Activated CD4-positive, alpha-beta T cell treated with anti-CD3 and anti-CD28 coated beads, Interleukin-10, Interleukin-2, amounts not matched to agents 100 ng/mL and 50 ng/mL, durations not matched to agents 16 hours and 8 hours (primary cell): ENCODE data around the gene HBS1L.
A peak's percentile ranks its signal among the peaks of the same experiment; 100 is the strongest.

Source experiments
- DNase-seq: peaks from one replicate; pipeline ENCODE4 v3.0.0-alpha.2; 2020

Gene HBS1L

DNA sequence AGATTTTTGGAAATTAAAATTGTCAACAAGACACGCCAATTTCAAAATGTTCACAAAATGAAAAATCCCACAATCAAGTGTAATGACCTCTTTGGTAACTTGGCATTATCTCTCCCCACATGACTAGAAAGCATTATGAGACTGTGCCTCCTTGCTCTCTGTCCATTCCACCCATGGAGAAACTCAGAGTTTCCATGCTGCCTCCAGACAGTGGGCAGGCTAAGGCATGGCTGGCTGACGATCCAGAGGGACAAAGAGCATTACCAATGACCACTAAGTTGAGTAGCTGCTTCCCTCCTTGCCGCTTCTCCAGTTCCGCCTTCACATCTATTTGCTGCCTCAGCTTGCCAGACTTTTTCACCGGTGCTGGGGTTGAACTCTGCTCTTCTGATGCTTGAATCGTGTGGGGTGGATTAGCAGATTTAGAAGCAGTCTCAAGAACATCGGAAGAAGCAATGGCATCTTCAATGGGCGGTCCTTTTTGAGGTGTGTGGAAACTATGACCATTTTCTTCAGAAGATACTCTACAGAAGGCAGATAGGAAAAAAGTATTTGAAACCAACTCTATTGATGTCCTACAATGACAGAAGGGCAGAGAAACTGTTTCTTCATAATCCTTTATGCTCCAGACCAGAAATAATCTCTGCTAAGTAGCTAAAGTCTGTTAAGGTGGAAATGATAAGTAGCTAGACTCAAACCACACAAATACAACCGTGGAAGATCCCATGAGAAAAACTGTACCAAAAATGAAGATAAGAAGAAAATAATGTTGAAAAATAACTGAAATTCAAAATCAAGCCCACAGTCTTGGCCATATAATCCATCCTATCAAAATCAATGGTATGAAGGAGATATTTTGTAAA lies 57.3 kb downstream of the HBS1L start:
- DNase-seq = no peak

GRCh38 chr6:134995536-134995935 lies 59.1 kb downstream of the HBS1L start:
- DNase-seq = no peak

DNA sequence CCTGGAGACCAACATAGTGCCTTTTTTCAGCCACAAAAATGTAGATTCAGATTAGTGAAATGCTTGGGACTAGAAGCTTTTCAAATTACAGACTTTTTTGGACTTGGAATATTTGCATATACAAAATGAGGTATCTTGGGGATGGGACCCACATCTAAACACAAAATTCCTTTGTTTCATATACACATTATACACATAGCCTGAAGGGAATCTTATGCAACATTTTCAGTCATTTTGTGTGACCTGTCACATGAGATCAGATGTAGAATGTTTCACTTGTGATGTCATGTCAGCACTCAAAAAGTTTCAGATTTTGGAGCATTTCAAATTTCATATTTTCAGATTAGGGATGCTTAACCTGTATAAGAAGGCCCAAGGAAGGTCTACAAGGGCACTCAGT lies 60.2 kb downstream of the HBS1L start:
- DNase-seq = no peak

DNA sequence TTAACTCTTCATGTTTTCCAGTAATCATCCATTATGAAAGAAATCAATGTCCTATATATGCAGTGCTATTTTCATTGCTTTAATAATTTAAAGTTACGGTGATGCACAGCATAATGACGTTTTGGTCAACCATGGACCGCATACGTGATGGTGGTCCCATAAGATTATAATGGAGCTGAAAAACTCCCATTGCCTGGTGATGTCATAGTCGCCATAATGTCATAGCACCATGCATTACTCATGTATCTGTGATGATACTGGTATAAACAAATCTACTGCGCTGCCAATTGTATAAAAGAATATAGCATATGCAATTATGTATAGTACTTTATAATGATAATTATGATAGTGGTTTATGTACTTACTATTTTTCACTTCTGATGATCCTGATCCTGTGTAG lies 62.5 kb downstream of the HBS1L start:
- DNase-seq = no peak

- no peak for DNase-seq
Observed at GRCh38 chr6:134990262-134990661, 64.4 kb downstream of the HBS1L start.

- no peak for DNase-seq
Observed at GRCh38 chr6:134984821-134985220, 69.8 kb downstream of the HBS1L start.

DNA sequence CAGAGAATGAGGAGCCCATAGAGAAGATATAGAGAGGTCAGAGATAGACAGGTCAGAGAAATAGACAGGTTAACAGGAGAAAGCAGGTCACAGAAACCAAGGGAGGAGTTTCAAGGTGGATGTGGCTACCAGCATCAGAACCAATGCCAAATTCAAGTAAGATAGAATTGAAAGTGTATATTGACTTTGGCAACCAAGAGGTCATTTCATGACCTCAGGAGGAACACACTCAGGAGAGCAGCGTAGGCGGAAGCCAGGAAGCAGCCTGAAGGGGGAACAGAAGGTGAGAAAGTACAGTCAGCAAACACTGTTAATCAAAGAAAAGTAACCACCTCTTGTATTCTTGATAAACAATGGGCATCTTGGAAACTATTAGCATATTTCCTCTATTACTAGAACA lies 70.8 kb downstream of the HBS1L start:
- DNase-seq = peak; percentile 62

GRCh38 chr6:134982161-134982560 lies 72.5 kb downstream of the HBS1L start:
- peak; percentile 81 for DNase-seq

DNA sequence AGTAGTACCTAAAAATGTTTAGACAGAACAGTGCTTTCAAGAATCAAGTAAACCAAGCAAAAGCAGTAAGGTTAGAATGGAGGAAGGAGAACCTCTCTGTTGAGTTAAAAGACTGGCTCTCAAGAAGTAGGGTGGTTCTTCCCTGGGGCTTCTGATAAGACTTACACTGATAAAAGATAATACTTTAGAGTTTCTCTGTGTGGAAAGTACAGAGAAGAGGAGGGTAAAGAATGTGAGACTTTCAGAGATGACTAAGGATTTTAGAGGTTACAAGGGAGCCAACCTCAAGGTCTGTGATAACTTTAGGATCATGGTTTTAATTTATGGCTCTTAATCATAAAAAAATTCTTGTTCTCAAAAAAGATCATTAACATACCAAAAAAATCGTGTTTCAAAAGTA lies 73.8 kb downstream of the HBS1L start:
- peak; percentile 79 for DNase-seq

DNA sequence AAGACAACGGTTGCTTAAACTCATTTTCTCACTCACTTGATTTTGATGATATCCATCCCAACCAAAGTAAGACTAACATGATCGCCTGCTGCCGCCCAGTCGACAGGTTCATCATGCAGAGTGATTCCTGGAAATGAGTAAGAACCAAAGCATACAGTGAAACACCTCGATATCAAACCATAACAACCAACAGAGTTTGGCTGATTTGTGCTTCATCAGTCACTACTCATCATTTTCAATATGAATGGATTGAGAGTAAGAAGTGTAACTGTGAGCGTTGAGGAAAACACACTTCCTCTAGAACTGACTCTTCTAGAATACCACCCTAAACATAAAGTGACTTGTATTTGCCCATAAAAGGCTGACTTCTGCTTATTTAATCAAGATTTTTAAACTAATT lies 75.5 kb downstream of the HBS1L start:
- peak; percentile 96 for DNase-seq

GRCh38 chr6:134974370-134974769 lies 80.3 kb downstream of the HBS1L start:
- no peak for DNase-seq

DNA sequence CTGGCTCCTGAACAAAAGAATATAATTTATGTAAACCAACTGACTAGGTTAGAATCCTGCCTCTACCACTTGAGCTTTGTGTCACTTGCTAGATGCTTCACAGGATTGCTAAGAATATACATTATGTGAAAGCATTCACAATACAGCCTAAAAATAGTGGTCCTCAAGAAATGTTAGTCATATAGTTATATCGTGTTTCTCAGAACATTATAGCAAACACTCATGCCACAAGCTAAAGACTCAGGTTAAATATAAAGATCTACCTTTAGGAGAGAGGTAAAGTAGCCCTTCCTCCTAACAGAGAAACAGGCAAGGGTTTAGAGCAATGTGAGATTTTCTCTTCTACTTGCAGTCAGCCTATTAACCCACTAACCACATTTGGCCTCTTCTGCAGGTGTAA lies 86.9 kb downstream of the HBS1L start:
- no peak for DNase-seq

GRCh38 chr6:134964451-134965203 lies 90.0 kb downstream of the HBS1L start:
- no peak for DNase-seq

- DNase-seq = no peak
Observed at GRCh38 chr6:134962421-134962820, 92.2 kb downstream of the HBS1L start.

DNA sequence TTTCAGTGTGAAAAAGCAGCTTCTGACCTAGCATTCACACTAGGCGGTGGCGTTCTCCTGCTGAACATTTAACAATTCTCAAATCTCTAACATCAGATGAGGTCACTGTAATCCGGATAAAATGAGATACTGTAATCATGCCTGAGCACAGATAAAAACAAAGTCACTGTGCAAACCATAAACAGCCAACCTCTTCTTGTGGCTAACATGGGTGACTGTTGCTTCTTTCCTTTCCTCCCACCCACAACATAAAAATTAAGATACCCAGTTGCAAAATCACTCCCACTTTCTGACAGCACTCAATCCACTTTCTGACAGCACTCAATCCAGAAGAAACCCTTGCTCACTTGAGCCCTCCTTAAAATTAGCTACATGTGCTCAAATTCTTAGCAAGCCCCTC lies 93.3 kb downstream of the HBS1L start:
- DNase-seq = peak; percentile 35

GRCh38 chr6:134959603-134960002 lies 95.0 kb downstream of the HBS1L start:
- DNase-seq = no peak

DNA sequence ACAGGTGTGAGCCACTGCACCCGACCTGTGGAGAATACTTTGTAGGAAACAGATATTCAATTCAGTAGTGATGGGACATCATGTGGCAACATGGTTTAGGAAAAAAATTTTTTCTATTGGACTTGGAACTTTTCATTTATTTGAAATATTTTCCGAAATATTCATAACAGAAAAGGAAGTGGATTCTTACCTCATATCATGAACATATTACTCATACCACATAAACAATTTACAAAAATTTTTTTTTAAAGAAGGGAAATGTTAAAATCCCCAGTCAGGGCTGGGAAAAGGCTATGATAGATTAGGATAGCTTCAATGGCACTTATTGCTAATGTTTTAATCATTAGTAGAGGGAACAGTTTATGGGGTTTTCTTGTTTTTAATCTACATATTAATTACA lies 97.9 kb downstream of the HBS1L start:
- DNase-seq = no peak

- DNase-seq = no peak
Observed at GRCh38 chr6:134956032-134956431, 98.6 kb downstream of the HBS1L start.

DNA sequence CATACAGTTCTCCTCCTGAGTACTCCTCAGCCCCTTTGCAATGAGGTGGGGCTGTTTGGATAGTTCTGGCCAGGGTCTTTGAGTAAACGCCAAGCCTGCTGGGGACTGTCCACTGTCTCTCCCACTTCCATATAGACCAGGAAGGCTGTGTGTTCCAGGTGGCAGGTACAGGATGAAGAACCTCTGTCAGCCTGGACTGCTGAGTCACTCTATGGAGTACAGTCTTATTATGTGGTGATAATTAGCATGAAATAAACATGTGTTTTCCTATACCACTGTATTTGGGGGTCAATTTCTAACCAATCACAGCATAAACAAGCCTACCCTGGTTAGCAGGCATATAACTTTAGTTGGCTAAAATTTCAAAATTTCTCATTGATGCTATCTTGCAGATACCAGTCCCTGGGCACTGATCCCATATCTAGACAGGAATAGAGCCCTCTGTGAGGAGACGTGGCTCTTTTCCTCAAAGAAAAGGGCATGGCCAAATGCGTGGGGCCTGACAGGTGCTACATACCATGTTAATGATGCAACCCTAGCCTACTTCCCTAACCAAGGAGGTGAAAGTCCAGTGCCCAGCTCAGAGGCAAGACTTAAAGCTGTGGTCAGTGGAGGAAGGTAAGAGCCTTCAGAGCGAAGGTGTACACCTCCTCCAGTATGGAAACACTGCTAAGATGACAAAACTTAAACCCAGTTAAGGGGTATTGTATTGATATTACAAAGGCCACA lies 100.2 kb downstream of the HBS1L start:
- no peak for DNase-seq

DNA sequence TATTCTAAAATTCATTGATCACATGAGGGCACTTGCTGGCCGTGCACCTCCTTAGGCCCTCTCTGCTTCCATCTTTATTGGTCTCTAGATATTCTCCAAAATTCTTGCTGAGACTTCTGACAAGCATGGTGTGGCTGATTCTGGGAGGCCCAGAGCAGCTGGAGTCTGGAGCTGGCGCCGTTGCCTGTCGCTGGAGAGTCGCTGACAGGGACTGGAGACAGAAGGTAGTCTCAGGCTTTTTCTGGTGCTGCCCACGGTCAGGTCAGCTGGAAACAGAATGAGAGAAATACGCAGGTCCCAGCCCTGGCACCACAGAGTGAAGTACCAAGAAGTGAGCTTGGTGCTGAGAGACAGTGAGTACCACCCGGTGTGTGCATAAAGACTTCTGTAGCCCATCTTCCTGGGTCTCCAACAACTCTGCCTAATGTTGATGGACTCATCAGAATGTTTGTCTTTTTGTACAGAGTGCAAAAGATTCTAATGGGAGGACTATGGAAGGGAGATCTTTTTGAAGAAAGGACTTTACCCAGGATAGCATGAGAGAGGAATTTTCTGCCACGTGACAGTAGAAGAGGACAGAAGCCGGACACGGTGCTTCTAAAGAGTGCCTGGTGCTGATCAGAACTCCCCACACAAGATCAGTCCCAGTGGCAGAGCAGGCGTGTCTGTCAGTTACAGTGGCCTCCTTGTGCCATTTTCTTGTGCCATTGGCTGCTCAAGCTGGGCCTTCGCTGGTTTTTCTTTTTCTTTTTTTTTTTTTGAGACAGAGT lies 102.9 kb downstream of the HBS1L start:
- no peak for DNase-seq

GRCh38 chr6:134950482-134950881 lies 104.1 kb downstream of the HBS1L start:
- DNase-seq = no peak

GRCh38 chr6:134949927-134950326 lies 104.7 kb downstream of the HBS1L start, which contains the start of gene ALDH8A1:
ALDH8A1 (minus strand) TSS chr6:134950101; CDS start chr6:134950053, 48 bp downstream.
- DNase-seq = no peak

DNA sequence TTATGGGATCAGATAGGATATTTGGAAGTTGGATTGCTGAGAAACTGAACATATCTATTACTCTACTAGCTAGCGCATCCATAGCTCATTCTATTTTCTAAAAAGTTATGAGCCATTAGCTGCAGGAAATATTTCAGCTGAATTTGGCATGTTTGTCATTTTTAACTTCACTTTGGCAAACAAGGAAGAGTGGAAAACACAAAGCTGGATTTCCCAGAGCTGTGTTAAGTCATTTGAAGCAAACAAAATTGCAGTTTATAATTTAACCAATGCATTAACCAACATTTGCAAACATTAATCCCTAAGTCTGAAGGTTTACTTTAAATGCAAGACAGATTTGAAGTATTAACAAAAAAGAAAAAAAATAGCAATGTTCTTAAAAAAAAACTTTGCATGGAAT lies 105.9 kb downstream of the HBS1L start:
- DNase-seq = no peak
